Myocyte (in vitro differentiated cells): ENCODE data around the gene CAPN2. TPM values are rescaled to one million over a fixed set of nuclear protein-coding genes. Genes with fewer than 3 reads are reported as not detected.

Experiments
- DNase-seq: peaks from one replicate; pipeline ENCODE4 v3.0.0-alpha.2; 2012; ENCODE audit warnings: low read depth
- total RNA-seq: library from RNA; depleted of rRNA; stranded (reverse); fragments of >200 nt; gene quantifications from 2 replicates; pipeline ENCODE4 v1.2.3, GENCODE V29; 2014

Gene CAPN2
- total RNA-seq, 1 donor from 2014 or later = 199 TPM

DNA sequence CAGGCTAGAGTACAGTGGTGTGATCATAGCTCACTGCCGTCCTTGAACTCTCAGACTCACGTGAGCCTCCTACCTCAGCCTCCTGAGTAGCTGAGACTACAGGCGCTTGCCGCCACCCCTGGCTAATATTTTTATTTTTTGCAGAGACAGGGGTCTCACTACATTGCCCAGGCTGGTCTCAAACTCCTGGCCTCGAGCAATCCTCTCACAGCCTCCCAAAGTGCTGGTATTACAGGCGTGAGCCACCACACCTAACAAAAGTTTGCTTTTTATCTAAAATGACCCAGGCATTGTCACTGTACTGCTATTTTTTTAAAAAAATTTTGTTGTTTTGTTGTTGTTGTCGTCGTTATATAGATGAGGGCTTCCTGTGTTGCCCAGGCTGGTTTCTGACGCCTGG lies 46.4 kb downstream of the CAPN2 start:
- DNase-seq = no peak

DNA sequence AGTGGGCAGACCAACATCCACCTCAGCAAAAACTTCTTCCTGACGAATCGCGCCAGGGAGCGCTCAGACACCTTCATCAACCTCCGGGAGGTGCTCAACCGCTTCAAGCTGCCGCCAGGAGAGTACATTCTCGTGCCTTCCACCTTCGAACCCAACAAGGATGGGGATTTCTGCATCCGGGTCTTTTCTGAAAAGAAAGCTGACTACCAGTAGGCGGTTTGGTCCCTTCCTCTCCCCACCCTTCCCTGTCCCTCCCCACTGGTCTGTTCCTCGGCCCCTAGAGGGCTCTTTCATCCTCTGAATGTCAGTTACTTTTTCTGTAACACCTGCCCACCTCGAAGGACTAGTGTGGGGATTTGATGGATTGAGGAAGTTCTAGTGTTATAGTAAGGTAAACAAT lies 46.9 kb downstream of the CAPN2 start:
- DNase-seq = no peak

- DNase-seq = no peak
Measured at GRCh38 chr1:223760833-223761232, 48.5 kb downstream of the CAPN2 start.

- DNase-seq = no peak
Measured at GRCh38 chr1:223761411-223761810, 49.1 kb downstream of the CAPN2 start.

DNA sequence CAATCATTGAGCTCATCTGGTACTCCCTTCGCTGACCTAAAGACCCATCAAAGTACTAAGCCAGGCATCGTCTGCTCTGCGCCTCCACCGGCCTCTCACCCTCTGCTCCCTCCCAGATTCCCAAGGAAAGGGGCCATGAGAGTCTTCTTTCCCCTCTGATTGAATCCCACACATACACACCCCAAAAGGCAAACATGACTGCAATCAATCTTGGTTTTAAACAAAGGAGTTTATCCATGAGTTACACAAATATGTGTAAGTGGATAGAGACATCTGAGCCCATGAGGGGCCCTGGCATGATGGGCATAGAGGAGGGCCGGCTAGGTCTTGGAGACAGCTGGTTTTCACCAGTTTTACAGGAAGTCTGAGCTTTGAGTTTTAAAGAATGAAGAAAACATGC lies 50.9 kb downstream of the CAPN2 start:
- no peak for DNase-seq

DNA sequence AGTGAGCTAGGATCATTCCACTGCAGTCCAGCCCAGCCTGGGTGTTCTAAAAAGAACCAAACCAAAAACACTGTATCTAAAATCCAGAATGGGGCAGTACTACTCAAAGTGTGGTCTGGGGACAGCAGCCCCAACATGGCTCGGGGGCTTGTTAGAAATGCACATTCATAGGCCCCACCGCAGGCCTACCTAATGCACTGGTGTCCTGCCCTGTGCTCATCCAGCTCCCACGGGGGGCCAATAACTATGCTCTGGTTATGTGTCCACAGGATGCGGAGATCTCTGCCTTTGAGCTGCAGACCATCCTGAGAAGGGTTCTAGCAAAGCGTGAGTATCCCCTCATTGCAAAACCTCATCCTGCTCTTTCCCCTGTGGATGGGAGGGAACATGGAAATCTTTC lies 51.5 kb downstream of the CAPN2 start:
- no peak for DNase-seq

- DNase-seq = peak; percentile 41
Measured at GRCh38 chr1:223765036-223765718, 52.8 kb downstream of the CAPN2 start.

DNA sequence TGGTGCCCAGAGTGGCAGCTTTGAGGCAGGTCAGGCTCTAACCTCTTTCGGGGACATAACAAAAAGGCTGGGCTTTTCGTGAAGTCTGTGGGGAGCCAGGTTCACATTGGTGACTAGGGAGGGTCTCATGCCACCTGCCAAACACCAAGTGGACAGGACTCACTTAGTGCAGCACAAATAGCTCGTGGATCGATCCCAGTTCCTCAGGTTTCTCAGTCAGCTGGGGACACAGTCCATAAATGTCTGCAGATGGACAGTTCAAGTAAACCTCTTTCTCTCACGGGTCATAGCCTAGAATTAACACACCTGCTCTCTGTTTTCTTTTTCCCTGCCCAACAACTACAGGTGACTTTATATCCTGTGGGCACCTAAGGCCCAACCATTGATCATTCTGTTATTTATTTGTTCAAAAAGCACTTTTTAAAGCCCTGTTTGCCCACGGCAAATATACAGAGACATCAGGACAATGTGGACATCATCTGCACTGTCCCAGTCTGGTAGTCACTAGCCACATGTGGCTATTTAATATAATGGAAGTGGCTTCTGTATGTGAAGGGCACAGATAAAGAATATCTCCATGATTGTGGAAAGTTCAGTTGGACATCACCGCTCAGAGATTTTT lies 53.5 kb downstream of the CAPN2 start:
- no peak for DNase-seq

- no peak for DNase-seq
Measured at GRCh38 chr1:223770621-223771315, 58.4 kb downstream of the CAPN2 start.

GRCh38 chr1:223771469-223771813 lies 59.1 kb downstream of the CAPN2 start:
- no peak for DNase-seq

- DNase-seq = peak; percentile 82
Measured at GRCh38 chr1:223771814-223772770, 59.8 kb downstream of the CAPN2 start.

DNA sequence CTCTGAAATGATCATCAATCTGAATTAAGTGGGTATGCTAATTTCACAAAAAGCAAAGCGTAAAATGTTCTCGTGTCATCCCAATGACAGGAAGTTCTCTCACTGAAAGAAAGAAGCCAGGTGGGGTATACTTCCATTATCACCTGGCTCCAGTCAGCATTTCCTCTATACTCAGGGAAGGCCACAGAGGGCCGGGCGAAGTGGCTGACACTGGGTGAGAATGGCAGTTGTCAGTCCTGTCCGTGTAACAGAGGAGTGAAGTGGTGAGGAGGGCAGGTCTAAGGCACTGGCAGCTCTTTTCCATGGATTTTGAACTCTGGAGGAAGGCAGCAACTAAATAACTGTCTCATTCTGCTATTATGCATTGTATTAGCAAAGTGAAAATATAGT lies 60.4 kb downstream of the CAPN2 start:
- DNase-seq = no peak

DNA sequence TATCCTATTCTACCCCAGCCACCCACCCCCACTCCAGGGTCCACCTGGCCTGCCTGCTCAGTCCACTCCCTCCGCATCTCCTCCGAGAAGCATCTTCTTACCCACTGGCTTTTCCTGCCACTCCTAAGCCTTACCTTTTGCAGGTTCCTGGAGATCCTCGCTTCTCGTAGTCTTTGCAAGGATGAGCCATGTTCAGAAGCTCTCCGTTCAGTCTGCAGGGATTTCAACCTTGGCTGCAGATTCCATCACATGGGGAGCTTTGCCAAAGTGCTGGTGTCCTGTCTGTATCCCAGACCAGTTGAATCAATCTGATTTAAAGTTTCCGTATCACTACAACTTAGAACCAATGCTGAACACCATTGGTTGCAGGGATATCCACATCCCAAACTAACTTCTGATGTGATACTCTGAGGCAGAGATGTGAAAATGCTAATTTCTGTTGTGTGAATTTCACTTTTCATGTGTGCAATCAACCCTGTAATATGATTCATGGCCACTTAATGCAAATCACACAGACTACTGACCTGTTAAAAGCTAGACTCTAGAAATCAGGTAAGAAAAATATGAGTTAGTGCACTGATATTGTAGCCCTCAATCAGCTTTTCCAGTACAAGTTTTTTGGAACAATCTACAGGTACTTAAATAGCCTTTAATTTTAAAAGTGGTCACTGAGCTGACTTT lies 61.9 kb downstream of the CAPN2 start:
- DNase-seq = no peak

DNA sequence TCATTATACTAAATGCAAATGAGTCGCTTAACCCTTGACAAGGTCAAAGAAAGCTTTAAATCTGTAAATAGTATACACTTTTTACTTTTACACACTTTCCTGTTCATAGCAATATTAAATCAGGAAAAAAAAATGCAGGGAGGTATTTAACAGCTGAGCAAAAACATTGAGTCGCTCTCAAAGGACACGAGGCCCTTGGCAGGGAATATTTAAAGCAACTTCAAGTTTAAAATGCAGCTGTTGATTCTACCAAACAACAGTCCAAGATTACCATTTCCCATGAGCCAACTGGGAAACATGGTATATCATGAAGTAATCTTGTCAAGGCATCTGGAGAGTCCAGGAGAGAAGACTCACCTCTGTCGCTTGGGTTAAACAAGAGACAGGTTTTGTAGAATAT lies 62.7 kb downstream of the CAPN2 start:
- peak; percentile 78 for DNase-seq

DNA sequence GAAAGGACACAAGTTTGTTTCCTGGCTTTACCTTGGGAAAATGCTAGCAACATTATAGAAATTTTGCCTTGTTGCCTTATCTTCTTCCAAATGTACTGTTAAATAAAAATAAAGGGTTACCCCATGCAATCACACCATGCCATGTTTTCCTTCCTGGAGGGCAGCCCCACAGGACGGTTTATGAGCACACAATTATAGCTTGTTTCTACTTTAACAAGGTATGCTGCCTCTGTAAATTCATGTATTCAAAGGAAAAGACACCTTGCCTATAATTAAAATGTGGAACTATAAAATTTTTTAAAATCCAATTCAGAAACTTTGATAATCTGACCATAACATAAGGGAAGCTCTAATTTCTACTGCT lies 63.4 kb downstream of the CAPN2 start:
- no peak for DNase-seq

GRCh38 chr1:223776075-223776814 lies 63.9 kb downstream of the CAPN2 start:
- DNase-seq = peak; percentile 49

DNA sequence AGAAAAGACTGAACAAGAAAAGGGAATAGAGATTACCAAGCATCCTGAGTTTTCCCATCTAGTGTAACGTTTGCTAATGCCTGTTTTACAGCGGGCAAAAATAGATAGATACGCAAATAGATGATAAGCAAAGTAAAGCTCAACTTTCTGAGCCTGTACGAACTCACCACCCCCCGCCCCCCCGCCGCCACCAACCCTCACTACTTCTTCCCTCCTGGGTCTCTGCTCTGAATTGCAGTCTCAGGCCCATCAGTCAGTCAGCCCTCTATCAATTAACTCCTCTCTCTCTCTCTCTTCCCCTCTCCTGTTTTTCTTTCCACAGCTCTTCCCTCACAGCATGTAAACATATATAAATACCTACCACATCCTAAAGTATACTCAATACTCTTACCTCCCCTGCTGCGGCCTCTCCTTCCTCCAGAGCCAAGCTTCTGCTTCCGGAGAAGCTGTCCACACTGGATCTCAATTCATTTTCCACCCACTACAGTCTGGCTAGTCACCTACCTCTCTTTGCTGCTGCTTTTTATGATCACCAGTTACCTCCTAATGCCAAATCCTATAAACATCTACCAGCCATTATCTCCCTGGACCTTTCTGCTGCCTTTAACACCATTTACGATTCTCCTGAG lies 64.6 kb downstream of the CAPN2 start:
- no peak for DNase-seq

DNA sequence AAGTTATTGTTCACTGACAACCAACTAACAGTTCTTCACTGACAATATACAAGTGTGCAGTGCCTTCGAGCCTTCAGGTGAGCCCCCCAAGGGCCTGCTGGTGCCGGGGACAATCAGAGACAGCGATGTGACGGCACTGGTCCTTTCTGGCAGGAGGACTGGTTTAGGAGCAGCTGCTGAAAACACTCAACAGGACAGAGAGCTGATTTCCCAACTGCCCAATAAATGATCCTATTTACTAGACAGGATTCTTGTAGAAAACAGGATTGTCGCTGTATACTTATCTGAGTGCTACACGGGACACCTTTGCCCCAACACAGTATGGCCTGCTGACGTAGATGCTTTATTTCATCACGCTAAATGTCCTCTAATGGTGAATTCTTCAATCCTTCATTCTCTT lies 68.0 kb downstream of the CAPN2 start:
- no peak for DNase-seq

GRCh38 chr1:223780949-223781348 lies 68.6 kb downstream of the CAPN2 start:
- DNase-seq = no peak

DNA sequence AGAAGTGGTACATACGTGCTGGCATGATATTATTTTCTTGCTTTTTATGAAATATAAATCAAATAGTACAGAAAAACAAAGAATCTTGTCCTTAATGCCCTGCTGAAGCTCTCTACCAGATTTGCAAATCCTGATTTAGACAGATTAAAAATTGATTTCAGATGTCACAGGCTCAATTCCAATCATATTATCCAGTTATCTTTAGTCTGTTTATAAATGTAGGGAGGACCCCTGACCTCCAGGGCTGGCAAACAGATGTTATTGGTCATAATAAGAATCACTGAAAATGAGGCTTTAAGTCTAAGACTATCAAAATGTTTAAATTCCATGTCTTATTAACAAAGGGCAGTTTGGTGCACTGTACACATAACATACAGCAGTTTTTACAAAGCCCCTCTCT lies 71.3 kb downstream of the CAPN2 start:
- no peak for DNase-seq
